Parathyroid adenoma (tissue), 2 donors: ENCODE results near the gene CFDP1.

ENCODE experiments used
- H2AFZ ChIP-seq: fragments of 300-600 bp; sonication (generic); one replicate; pipeline ENCODE4 v1.7.0; 2017; ENCODE audit warnings: antibody characterized with exemption, mild to moderate bottlenecking
- H3K27ac ChIP-seq: fragments of 300-600 bp; sonication (generic); one replicate; pipeline ENCODE4 v1.7.0; 2017
- H3K27me3 ChIP-seq: fragments of 300-600 bp; sonication (generic); one replicate; pipeline ENCODE4 v1.7.0; 2017; ENCODE audit warnings: low read length; ENCODE audit not compliant: control insufficient read depth, insufficient read depth
- H3K36me3 ChIP-seq: fragments of 300-600 bp; sonication (generic); one replicate; pipeline ENCODE4 v1.7.0; 2017; ENCODE audit warnings: low read length; ENCODE audit not compliant: control insufficient read depth, insufficient read depth
- H3K4me1 ChIP-seq: fragments of 300-600 bp; sonication (generic); one replicate; pipeline ENCODE4 v1.7.0; 2017; ENCODE audit warnings: control low read depth
- H3K4me2 ChIP-seq: fragments of 300-600 bp; sonication (generic); one replicate; pipeline ENCODE4 v1.7.0; 2017; ENCODE audit warnings: low read length
- H3K4me3 ChIP-seq: fragments of 300-600 bp; sonication (generic); one replicate; pipeline ENCODE4 v1.7.0; 2017; ENCODE audit warnings: low read depth, low read length
- H3K79me2 ChIP-seq: fragments of 300-600 bp; sonication (generic); one replicate; pipeline ENCODE4 v1.7.0; 2017; ENCODE audit warnings: control low read depth
- H3K9ac ChIP-seq: fragments of 300-600 bp; sonication (generic); one replicate; pipeline ENCODE4 v1.7.0; 2017; ENCODE audit warnings: mild to moderate bottlenecking
- H3K9me3 ChIP-seq: fragments of 300-600 bp; sonication (generic); one replicate; pipeline ENCODE4 v1.7.0; 2017; ENCODE audit warnings: low read length; ENCODE audit not compliant: control insufficient read depth
- CTCF ChIP-seq: fragments of 300-600 bp; sonication (generic); IDR thresholded peaks from one replicate; pipeline ENCODE4 v1.7.0; 2017; ENCODE audit warnings: antibody characterized with exemption, mild to moderate bottlenecking
- donor health status: primary hyperparathyroidism.

The CFDP1 gene

GRCh38 chr16:75315539-75316306, 117.6 kb downstream of the CFDP1 start:
- Histone ChIP-seq H3K36me3 (no peaks in the 10 kb centered on the region), H3K4me1 (no peaks in the 10 kb centered on the region), H3K79me2 (no peaks in the 10 kb centered on the region), H3K9me3 (no peaks in the 10 kb centered on the region), H2AFZ (no peak overlapping the region), H3K4me2 (no peak overlapping the region), H3K27me3 (no peaks in the 10 kb centered on the region), H3K27ac (no peak overlapping the region), H3K9ac (no peak overlapping the region), H3K4me3 (no peak overlapping the region)
- no peak for TF ChIP-seq CTCF

GRCh38 chr16:75312875-75313274, 120.4 kb downstream of the CFDP1 start:
- Histone ChIP-seq H3K27ac (no peak overlapping the region), H3K79me2 (peaks cover 3% of the 10 kb centered on the region), H3K9me3 (no peaks in the 10 kb centered on the region), H3K9ac (no peak overlapping the region), H3K36me3 (no peaks in the 10 kb centered on the region), H3K4me3 (no peak overlapping the region), H2AFZ (no peak overlapping the region), H3K4me1 (no peaks in the 10 kb centered on the region), H3K4me2 (no peak overlapping the region), H3K27me3 (no peaks in the 10 kb centered on the region)
- no peak for TF ChIP-seq CTCF

GRCh38 chr16:75311383-75311938, 121.8 kb downstream of the CFDP1 start:
- H3K27me3 ChIP-seq = no peaks in the 10 kb centered on the region

GRCh38 chr16:75310541-75310940, 122.8 kb downstream of the CFDP1 start:
- Histone ChIP-seq H3K4me2 (no peak overlapping the region), H2AFZ (no peak overlapping the region), H3K4me3 (no peak overlapping the region), H3K9ac (no peak overlapping the region), H3K9me3 (no peaks in the 10 kb centered on the region), H3K79me2 (peaks cover 5% of the 10 kb centered on the region), H3K27ac (no peak overlapping the region), H3K36me3 (no peaks in the 10 kb centered on the region), H3K27me3 (no peaks in the 10 kb centered on the region), H3K4me1 (no peaks in the 10 kb centered on the region)
- no peak for TF ChIP-seq CTCF

More at GRCh38 chr16:75311383-75311938, 121.8 kb downstream of the CFDP1 start:
- H3K4me3 ChIP-seq = no peak overlapping the region
- TF ChIP-seq CTCF = no peak
- H3K4me1 ChIP-seq = no peaks in the 10 kb centered on the region
- H3K9ac ChIP-seq = no peak overlapping the region
- H3K79me2 ChIP-seq = peaks cover 5% of the 10 kb centered on the region
- H3K4me2 ChIP-seq = no peak overlapping the region
- no peaks in the 10 kb centered on the region for H3K36me3 ChIP-seq
- no peak overlapping the region for H3K27ac ChIP-seq
- H2AFZ ChIP-seq = no peak overlapping the region
- H3K9me3 ChIP-seq = no peaks in the 10 kb centered on the region
